ENCODE data around the gene GJA1.
"Not testable (repeated sequence)": the region's sequence is repeated elsewhere in the genome, so short reads cannot be mapped to it uniquely, and the experiment has no call there.

The GJA1 gene

DNA sequence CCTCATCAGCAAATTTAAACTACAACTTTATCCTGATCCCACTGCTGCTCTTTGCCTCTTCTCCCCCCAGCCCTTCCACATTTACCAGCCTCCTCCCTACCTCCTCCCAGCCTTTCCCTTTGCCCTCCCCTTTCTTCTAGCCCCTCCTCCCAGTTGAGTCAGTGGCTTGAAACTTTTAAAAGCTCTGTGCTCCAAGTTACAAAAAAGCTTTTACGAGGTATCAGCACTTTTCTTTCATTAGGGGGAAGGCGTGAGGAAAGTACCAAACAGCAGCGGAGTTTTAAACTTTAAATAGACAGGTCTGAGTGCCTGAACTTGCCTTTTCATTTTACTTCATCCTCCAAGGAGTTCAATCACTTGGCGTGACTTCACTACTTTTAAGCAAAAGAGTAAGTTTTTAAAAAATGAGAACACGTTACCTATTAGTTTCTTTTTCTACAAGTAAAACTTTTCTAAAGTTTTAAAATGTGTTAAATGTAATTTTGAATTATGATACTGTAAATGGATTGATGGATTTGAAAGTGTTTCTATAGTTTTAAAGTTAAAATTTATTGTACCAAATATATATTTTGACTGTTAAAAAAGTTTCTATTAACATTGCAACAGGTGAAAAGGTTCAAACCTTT lies at the start of gene GJA1:
Gene GJA1, plus strand, starts transcription at position 203 of the 626 bp plus-strand sequence. CDS start 11,202 bp downstream, outside the sequence.
- Histone ChIP-seq H3K9me3 (no peaks in the 10 kb centered on the region), H3K27ac (peak within 1 kb of the TSS; percentile 86 to 97), H3K36me3 (no peaks in the 10 kb centered on the region), H3K4me1 (peaks cover 0 to 24% (median 6%) of the 10 kb centered on the region in 4 donors), H3K27me3 (no peaks in the 10 kb centered on the region), H3K4me3 (peak within 1 kb of the TSS; percentile 66 to 74)
- intact Hi-C loops (cut with DNase I; ENCODE audit: low total_unique reads): loop anchor here (10.0 kb wide), 2 partner anchors 89 to 349 kb away; no protein-coding TSS in a partner anchor
- TF ChIP-seq, protein P1, sequence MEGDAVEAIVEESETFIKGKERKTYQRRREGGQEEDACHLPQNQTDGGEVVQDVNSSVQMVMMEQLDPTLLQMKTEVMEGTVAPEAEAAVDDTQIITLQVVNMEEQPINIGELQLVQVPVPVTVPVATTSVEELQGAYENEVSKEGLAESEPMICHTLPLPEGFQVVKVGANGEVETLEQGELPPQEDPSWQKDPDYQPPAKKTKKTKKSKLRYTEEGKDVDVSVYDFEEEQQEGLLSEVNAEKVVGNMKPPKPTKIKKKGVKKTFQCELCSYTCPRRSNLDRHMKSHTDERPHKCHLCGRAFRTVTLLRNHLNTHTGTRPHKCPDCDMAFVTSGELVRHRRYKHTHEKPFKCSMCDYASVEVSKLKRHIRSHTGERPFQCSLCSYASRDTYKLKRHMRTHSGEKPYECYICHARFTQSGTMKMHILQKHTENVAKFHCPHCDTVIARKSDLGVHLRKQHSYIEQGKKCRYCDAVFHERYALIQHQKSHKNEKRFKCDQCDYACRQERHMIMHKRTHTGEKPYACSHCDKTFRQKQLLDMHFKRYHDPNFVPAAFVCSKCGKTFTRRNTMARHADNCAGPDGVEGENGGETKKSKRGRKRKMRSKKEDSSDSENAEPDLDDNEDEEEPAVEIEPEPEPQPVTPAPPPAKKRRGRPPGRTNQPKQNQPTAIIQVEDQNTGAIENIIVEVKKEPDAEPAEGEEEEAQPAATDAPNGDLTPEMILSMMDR (IDR thresholded peaks at IDR 0.05): no peak
- DNase-seq: peak; percentile 53 to 78

DNA sequence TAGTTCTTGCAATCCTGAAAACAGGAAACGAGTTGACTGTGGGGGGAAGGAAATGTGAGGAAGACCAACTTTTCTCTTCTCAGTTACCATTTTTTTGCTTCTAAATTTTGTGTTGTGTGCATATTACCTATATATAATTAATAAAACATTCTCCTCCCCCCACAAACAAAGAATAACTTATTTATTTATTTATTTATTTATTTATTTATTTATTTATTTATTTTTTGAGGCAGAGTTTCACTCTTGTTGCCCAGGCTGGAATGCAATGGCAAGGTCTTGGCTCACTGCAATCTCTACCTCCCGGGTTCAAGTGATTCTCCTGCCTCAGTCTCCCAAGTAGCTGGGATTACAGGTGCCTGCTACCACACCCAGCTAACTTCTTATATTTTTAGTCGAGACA lies 48.9 kb upstream of the GJA1 start:
- H3K36me3 ChIP-seq; DNase-seq; intact Hi-C loops (cut with DNase I; ENCODE audit: low total_unique reads); H3K27ac ChIP-seq; H3K9me3 ChIP-seq; H3K27me3 ChIP-seq; H3K4me3 ChIP-seq; H3K4me1 ChIP-seq: not testable (repeated sequence)

DNA sequence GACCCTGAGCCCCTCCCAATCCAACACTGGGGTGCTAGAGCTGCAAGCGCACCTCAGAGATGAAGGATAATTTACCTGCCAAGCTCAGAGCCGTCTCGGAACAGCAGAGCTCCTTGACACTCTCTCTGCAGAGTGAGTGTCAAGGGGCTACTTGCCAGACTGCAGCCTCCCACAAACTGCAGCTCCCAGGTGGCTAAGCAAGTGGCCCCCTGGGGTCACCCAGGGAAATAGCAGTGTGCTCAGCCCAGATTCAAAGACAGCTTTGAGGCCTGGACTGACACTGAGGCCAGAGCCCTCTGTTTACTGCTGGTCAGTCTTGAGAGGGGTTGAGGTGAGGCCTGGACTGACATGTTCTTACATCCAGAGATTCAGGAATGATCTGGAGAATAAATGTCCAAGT lies 46.0 kb upstream of the GJA1 start:
- Histone ChIP-seq H3K36me3 (no peaks in the 10 kb centered on the region), H3K9me3 (no peaks in the 10 kb centered on the region), H3K27me3 (no peaks in the 10 kb centered on the region), H3K4me1 (no peaks in the 10 kb centered on the region), H3K27ac (no peak overlapping the region), H3K4me3 (no peak overlapping the region)
- TF ChIP-seq, protein P1 (IDR thresholded peaks at IDR 0.05): no peak
- no peak for DNase-seq
- intact Hi-C loops (cut with DNase I; ENCODE audit: low total_unique reads): no loop called here

DNA sequence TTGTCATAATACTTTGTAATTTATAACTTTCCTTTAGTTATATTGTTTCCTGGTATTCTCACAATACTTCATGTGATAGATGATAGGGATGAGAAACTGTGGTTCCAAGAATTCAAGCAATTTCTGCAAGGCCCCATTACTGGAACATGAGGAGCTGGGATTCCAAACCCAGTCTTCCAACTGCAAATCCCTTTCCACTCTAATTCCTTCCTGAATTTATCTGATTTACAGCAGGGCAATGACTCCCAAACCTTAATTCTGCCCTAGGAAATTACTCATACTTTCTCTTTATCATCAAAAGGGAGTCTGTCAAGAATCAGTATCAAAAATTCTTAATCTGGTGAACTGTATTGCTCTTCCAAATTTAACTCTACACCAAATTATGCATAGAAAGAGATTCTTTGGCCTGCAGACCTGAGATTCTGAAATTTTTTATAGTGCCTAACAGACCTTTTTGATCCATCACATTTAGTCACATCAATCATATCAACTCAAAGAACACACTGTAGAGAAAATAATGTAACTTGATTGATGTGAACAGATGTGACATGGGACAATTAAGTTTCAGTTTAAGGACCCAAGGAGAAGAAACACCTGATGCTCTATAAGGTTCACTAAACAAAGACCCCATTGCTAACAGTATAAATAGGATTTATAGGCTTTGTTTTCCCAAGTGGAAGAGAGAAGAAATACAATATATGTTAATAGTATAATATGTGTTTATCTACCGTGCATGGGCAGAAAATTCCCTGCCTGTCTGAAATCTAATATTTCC lies 41.5 kb upstream of the GJA1 start:
- no peaks in the 10 kb centered on the region for H3K27me3 ChIP-seq
- no peak overlapping the region for H3K27ac ChIP-seq
- H3K36me3 ChIP-seq: no peaks in the 10 kb centered on the region
- H3K4me1 ChIP-seq: no peaks in the 10 kb centered on the region
- DNase-seq: no peak
- intact Hi-C loops (cut with DNase I; ENCODE audit: low total_unique reads): no loop called here
- TF ChIP-seq, protein P1 (IDR thresholded peaks at IDR 0.05): no peak
- no peaks in the 10 kb centered on the region for H3K9me3 ChIP-seq
- no peak overlapping the region for H3K4me3 ChIP-seq

DNA sequence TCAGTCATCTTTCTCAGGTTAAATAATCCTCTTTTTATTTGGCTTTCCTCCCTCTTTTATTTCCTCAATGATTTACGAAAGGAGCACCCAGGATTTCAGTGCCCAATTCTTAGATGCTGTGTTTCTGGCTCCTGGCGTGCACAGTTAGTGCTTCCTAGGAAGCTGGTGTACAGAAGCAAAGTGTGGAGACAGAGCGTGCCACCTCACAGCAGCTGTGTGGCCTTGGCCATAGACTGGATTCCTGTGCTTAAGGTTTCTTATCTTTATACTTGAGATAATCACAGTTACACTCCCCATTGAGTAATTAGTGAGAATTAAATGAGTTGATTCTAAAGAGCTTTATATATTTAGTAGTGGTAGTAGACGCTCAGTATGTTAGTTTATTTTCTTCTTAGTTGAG lies 39.7 kb upstream of the GJA1 start:
- no peak for DNase-seq
- Histone ChIP-seq H3K36me3 (no peaks in the 10 kb centered on the region), H3K4me1 (no peaks in the 10 kb centered on the region), H3K27ac (no peak overlapping the region), H3K27me3 (no peaks in the 10 kb centered on the region), H3K9me3 (no peaks in the 10 kb centered on the region), H3K4me3 (no peak overlapping the region)
- TF ChIP-seq, protein P1 (IDR thresholded peaks at IDR 0.05): no peak
- intact Hi-C loops (cut with DNase I; ENCODE audit: low total_unique reads): no loop called here

DNA sequence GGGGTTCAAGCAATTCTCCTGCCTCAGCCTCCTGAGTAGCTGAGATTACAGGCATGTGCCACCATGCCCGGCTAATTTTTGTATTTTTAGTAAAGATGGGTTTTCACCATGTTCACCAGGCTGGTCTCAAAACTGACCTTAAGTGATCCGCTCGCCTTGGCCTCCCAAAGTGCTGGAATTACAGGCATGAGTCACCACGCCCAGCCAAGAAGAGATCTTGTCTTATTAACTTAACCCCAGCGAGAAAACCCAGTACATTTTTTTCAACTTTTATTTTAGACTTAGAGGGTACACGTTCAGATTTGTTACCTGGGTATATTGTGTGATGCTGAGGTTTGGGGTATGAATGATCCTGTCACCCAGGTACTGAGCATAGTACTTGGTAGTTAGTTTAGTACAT lies 38.3 kb upstream of the GJA1 start:
- H3K9me3 ChIP-seq; H3K27me3 ChIP-seq; H3K27ac ChIP-seq; H3K4me1 ChIP-seq; DNase-seq; H3K36me3 ChIP-seq; intact Hi-C loops (cut with DNase I; ENCODE audit: low total_unique reads); H3K4me3 ChIP-seq: not testable (repeated sequence)

Data from tibial artery (tissue), 4 donors.